NCI-H1694 (cell line): Measurements from ENCODE around the gene ST3GAL5.
A peak's percentile ranks its signal among the peaks of the same experiment; 100 is the strongest.
"Not testable (repeated sequence)": the region's sequence is repeated elsewhere in the genome, so short reads cannot be mapped to it uniquely, and the experiment has no call there.

Experiments used
- DNase-seq: peaks from one replicate; lab custom pipeline; 2025; lab: John Stamatoyannopoulos, UW

ST3GAL5 gene

DNA sequence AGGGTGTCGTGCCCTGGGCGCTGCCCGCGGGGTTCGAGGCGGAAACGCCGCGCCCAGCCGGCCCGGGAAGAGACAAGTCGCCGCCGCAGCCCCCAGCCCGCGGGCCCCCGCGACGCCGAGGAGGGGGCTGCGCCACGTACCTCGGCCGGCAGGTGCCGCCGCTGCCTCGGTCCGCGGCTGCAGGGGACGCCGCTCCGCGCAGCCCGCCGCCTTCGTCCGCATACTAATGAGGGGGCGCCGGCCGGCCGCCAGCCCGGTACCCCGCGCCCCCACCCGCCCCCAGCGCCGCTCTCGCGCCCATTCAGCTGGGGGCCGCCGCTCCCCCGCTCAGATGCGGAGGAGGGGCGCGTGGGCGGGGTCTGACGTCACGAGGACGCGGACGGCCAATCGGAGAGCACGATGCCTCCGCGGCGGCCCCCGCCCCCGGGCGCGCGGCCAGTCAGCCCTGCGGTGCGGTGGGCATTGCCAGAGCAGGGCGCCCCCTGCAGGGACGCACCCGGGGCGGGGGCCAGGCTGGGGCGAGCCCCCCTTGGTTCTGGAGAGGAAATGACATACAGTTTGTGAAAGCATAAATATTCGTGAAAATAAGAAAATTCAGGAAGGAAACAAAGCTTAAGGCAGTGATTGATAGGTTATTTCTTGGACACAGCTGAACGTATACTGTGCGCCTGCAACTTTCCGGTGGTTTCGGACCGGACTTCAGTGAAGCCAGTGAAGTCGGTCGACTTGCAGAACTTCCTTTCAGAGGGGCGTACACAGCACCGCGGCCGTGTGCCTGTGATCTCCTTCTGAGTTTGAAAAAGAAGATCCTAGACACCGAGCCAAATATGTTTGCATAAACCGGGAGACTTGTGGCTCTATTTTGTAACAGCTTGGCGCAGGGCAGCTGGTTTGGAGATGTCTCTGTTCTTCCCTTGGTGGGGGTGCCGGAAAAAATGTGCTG, at the start of gene ST3GAL5:
TSS of gene ST3GAL5 (minus strand) at position 307 of the 943 bp plus-strand sequence. CDS start at position 222, 85 bp downstream.
- peak; percentile 80 for DNase-seq

DNA sequence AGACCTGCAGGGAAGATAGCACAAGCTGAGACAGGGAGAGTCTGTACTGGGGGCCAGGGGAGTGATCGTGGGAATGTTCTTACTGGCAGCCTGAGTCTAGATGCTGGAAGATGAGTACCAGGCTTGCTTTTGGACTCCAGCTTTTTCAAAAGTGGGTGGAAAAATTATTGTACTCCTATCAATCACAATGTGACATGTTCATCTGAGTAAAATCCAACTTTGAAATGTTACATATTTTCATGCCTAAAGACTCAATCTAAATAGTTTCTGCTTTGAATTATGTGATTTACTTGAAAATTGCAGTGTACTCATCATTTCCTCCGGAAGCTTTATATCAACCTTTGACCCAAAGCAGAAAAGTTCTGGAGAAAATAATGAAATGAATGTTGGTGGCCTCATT, 49.7 kb upstream of the ST3GAL5 start:
- DNase-seq: no peak

DNA sequence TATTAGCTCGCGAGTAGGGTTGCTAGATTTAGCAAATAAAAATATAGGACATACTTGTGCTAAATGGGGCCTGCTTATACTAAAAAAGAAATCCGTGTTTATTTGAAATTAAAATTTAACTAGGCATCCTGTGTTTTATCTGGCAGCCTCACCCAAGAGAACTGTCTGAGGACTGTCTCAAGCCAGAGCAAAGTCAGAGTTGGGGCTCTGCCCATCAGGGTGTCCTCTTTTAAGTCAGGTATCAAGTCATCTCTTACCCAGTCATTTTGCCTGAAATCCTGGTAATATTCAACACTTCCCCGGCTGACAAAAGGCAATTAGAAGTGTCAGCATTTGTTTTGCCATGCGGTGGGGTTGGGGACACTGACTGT, 48.3 kb upstream of the ST3GAL5 start:
- no peak for DNase-seq

DNA sequence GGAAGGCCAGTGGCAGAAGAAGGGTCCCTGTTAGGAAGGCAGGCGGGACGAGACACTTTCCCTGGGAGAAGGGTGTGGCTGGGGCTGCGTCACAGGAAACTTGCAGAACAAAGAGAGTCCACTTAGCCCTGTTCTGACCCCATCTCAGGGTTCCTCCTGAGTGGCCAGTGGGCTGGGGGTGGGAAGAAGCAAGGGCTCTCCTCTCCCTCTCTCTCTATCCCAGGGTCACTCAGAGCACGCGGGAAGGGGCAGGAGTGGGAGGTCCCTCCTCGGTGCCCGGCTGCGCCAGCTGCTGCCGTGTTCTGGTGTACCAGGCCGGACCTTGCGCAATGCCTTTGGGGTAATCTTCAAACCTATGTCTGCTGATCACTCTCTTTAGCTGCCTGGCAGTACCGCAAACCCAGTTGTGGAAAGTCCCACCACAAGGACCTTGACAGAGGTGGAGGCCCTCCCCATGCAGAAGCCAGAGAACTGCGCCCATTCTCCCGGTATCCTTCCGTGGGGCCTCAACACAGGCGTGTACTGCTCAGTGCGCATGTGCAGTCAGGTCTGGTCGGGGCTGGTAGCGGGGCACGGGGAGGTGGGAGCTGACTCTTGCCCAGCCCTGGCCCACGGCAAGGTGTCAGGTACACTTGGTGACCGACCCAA, 47.8 kb upstream of the ST3GAL5 start:
- DNase-seq: no peak

DNA sequence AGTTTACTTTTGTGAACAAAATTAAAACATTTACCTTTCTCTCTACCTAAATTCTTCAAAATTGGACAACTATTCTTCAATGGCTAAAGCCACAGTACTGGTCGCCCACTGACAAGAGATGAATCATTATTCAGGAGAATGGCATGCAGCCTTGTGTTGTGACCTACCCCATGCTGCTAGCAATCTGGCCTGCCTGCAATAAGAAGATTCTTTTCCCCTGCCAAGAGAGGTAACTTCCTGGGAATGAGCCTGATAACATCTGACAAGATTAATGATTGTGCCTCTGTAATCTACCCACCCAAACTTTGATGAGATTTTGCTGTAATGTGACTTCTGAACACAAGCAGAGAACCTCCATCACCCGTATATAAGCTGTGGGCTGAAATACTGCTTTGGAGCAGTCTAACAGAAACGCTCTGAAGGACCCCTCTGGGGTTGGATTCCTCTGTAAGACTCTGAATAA, 47.0 kb upstream of the ST3GAL5 start:
- no peak for DNase-seq

DNA sequence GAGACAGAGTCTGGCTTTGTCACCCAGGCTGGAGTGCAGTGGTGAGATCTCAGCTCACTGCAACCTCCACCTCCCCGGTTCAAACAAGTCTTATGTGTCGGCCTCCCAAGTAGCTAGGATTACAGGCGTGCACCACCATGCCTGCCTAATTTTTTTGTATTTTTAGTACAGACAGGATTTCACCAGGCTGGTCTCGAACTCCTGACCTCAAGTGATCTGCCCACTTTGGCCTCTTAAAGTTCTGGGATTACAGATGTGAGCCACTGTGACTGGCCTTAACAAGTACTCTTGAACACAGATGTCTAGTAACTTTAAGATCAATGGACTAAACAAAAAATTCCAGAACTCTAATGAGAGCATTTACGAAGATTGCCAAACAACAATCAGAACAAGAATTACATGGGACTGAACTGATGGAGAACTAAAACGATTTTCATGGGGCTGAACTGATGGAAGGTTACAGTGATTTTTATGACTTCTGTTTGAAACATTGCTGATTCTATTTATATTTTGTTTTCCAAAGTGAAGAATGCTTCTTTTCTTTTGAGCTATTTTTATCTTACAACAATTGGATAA, 46.5 kb upstream of the ST3GAL5 start:
- DNase-seq: no peak

DNA sequence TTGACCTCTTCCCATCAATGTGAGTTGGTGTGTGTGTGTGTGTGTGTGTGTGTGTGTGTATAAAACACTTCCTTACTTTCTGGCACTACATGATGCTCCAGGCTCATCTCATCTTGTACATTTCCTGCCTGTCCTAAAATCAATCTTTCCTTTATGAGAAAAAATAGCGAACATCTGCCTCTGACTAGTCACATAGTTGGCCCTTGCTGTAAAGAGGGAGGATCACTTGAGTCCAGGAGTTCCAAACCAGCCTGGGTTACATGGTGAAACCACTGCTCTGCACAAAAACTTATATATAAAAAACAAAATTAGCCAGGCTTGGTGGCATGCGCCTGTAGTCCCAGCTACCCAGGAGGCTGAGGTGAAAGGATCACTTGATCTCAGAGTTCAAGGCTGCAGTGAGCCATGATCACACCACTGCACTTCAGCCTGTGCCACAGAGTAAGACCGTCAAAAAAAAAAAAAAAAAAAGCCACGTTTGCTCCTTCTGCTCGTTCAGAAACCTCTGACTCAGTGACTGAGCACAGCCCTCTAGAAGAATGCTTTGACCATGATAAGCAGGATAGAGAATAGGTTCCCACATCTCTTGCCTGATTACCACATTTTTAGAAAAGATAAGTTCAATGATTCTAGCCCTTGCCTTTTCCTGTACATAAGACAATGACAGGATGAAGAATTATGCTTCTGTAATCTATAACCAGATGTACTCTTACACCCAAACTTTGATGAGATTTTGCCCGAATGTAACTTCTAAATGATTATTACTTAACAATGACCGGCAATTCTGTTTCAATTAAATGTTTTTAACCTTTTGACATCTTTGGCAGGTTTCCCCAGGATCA, 45.2 kb upstream of the ST3GAL5 start:
- no peak for DNase-seq

DNA sequence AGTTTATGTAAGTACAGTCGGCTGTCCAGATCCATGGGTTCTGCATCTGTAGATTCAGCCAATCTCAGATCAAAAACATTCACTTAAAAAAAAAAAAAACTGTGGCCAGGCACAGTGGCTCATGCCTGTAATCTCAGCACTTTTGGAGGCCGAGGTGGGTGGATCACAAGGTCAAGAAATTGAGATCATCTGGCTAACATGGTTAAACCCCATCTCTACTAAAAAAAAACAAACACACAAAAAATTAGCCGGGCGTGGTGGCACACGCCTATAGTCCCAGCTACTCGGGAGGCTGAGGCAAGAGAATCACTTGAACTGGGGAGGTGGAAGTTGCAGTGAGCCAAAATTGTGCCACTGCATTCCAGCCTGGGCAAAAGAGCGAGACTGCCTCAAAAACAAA, 42.4 kb upstream of the ST3GAL5 start:
- DNase-seq: not testable (repeated sequence)

DNA sequence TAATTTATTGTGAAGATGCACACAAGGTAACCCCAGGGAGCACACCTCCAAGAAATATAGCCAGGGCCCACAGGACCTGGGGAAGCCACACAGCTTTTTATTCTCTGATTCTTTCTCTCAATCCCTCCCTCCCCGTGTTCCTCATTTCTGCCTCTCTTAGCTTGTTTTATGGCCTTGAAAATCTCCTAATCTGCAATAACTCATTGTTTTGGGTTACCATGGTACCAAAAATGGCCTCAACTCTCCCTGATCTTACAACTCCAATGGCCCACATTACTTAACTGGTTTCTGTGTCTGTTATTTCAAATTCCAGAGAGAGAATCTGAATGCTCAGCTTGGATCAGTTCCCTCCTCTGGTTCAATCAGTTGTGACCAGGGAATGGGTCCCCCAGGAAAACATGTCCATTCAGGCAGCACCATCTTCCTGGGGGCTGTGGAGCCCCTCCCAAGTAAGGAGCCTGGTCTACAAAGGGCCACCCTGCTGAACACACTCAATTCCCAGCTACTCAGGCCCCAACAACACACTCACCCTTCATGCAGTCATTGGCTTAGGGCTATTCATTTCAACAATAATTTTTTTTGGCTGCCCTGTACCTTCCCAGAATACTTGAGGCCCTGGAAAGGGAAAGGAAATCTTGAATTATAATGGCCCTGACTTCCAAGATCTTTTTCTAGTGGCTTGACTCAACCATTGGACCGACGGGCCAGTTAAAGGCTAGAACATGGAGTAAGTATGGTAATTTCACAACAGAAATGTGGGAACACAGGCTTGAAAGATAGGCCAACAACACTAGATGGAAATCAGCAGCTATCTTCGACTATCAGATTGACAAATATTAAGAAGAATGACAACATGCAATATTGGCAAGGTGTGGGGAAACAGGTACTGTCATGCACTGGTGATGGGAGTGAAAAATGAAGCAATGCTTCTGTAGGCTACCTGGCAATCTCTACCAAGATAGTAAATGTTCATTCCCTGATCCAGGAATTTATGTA, 41.6 kb upstream of the ST3GAL5 start:
- no peak for DNase-seq

DNA sequence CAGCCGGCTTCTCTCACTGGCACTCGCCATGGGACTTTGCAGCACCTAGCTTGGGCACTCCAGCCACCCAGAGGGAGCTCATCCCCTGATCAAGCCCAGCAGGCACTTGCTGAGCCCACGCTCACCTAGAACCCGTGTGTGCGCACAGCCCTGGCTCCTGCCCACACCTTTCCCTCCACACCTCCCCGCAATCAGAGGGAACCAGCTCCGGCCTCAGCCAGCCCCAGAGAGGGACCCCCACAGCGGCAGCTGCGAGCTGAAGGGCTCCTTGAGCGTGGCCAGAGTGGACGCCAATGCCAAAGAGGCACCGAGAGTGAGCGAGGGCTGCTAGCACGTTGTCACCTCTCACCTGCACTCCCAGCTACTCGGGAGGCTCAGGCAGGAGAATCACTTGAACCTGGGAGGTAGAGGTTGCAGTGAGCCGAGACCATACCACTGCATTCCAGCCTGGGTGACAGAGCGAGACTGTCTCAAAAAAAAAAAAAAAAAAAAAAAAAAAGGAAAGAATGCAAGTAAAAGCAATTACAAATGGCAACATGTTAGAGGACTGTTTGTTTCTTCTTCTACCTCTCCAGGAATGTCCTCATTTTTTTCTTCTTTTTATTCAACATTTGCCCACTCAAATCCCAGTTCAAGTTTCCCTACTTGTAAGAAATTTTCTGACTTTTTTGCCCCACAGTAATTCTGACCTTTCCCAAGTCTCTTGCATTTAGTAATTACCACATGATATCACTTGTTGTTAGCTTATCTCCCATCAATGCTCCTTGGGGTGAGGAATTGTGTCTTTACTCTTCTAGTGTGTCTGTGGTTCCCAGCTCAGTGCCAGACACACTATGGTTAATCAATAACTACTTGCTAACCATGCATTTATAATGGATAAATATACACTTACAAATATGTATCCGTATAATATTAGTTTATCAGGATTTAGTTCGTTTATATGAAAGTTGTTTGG, 40.6 kb upstream of the ST3GAL5 start:
- DNase-seq: no peak

DNA sequence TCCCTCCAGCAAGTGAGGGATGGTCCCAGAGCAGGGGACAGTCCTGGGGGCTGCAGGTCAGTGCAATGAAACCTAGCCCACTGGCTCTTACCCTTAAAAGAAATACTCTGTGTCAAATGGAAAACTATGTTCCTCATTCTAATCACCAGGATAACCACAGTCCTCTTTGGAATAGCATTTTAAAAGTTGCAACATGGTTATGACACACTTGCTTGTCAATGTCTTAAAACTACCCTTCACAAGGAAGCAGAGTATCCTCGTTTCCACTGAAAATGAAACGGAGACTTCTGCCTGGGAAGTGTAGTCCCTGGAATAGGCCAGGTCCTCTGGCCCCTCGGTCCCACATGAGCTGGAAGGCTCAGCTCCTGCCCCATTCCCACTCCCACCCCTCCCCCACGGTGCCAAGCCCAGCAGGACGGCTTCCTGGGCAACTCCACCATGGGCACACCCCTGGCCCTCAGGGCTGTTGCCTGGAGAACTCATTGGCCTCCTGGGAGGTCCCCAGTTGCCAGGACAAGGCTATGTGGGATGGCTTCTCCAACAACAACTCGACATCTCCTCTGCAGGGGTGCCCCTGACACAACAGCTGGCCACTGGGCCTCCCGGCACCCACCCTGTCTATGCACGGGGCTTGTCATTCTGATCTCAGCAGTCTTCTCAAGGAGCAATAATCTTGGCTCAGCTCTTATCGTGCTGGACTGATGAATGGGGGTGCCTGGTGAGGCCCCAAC, 38.3 kb upstream of the ST3GAL5 start:
- no peak for DNase-seq

DNA sequence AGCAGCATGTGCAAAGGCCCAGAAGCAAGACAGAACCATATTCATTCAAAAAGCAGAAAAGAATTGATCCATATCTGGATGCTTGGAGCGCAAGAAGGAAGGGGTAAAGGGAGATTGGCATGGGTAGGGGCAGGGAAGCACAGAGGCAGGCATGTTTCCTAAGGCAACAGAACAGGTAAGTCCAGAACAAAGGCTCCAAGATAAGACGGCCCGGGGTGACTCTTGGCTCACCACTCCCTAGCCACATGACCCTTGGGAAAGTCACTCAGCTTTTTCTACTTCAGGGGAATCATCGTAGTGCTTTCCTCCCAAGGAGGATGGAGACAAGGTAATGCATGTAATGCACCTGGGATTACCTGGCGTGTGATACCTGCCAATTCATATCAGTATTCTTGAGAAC, 37.7 kb upstream of the ST3GAL5 start:
- no peak for DNase-seq

DNA sequence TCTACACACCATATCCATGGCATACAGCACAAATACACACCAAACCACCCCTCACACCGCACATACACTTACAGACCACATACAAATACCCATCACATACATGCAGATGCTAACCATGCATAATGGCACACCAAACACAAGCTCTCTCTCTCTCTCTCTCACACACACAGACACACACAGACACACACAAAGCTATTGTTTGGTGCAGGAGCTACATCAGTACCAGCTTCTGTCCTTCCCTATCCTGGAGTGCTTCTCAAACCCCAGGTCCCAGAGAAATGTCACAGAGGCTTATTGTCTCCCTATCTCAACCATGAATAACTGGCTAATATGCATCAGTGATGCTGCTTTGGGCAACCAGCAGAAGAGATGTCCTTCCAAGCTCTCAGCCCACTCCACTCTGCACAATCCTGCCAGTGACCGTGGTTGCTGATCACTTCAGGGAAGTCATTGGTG, 36.5 kb upstream of the ST3GAL5 start:
- no peak for DNase-seq

DNA sequence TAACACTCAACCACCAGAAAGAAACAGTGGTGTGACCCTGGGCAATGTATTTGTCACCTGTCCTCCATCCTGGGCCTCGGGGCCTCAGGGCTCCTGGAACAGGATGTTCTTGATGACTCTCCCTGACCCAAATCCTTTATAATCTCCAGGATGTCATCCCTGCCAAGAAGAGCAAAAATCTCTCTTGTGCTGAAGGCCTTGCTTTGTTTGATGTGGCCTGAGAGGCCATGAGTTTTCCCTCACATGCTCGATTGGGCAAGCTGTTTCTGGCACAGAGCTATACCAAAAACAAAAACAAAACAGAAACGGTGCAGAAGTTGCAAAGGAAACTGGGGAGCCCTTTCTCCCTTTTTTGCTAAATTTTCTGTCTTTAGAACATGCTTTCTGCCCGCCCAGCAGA, 35.7 kb upstream of the ST3GAL5 start:
- no peak for DNase-seq

DNA sequence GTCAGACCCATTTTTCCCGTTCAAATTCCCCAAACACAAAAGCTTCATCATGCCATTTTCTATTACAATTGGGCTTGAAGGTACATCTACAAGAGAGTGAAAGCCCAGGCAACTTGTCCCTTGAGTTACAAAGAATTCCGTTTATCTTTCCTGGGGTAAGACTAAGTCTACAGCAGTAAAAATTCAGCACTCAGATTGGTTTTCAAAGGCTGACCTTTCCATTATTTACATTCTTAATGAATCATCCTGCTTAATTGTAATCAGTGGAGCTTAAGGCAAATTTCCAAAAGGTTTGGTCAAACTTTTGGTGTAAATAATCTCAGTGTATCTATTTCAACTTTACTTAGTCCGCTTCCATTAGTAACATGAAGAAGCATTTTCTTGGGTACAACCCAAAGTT, 33.4 kb upstream of the ST3GAL5 start:
- no peak for DNase-seq

DNA sequence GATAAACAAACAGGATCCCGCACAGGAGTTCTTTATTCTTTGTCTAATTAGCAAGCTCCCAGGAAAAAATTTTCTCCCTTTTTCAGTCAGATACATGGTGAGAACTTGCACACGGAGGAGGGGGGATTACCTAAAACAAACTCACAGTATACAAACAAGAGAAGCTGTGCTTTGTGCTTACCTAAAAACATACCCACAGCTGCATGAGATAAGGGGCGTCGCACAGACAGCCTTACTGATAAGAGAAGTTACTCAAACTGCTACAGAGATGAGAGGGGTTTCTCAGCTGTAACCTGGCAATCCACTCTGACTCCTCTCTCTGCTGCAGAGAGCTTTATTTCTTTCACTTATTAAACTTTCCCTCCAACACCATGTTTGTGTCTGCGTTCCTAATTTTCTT, 32.9 kb upstream of the ST3GAL5 start:
- DNase-seq: no peak

DNA sequence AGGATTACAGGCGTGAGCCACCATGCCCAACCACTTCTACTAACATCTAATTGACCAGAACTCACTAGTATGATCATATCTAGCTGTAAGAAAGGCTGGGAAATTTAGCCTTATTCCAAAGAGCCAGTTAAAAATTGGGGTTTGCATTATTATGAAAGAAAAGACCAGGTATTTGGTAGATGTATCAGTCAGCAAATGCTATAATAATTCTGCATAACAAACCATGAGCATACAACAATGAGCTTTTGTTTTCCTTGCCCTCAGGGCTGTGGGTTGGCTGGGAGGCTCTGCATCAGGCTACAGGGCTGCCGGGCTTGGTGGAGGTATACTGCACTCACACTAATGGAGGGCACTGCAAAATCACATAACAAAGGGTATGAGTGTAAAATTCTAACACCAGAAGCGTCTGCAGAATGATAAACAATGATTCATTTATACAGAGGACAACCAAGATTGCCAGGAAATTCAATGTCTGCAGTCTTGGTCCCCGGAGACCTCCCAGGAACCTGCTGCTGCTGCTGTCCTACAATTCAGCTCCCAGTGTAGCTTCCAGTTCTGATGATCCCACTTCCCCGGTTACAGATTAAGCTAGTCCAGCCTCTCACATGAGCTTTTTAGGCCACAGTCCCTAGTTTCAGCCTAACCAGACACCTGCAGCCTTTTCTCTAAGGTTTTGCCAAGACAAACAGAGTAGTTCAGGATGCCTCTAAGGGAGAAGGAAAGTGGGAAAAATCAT, 32.2 kb upstream of the ST3GAL5 start:
- no peak for DNase-seq
